Activated T-cell treated with anti-CD3 and anti-CD28 coated beads, Interleukin-2, amount 50 U/mL, for 24 hours (primary cell): ENCODE data around the gene TTLL12.

Experiments used
- DNase-seq: peaks from one replicate; pipeline ENCODE4 v3.0.0-alpha.2; 2020
- H3K27ac Mint-ChIP-seq: 2 replicates; pipeline ENCODE4 v1.8.0; 2020; ENCODE audit warnings: mild to moderate bottlenecking, mixed read lengths
- H3K27me3 Mint-ChIP-seq: 2 replicates; pipeline ENCODE4 v1.8.0; 2020; ENCODE audit warnings: mixed read lengths
- H3K36me3 Mint-ChIP-seq: 2 replicates; pipeline ENCODE4 v1.8.0; 2020; ENCODE audit warnings: low read depth, mixed read lengths
- H3K4me1 Mint-ChIP-seq: 2 replicates; pipeline ENCODE4 v1.8.0; 2020; ENCODE audit warnings: low read depth, mixed read lengths
- H3K4me3 Mint-ChIP-seq: 2 replicates; pipeline ENCODE4 v1.8.0; 2020; ENCODE audit warnings: mild to moderate bottlenecking, moderate library complexity, mixed read lengths
- H3K9me3 Mint-ChIP-seq: 2 replicates; pipeline ENCODE4 v1.8.0; 2020; ENCODE audit warnings: mixed read lengths

The TTLL12 gene

GRCh38 chr22:43176090-43176489 is 10.8 kb downstream of the TTLL12 start:
- no peak for DNase-seq

DNA sequence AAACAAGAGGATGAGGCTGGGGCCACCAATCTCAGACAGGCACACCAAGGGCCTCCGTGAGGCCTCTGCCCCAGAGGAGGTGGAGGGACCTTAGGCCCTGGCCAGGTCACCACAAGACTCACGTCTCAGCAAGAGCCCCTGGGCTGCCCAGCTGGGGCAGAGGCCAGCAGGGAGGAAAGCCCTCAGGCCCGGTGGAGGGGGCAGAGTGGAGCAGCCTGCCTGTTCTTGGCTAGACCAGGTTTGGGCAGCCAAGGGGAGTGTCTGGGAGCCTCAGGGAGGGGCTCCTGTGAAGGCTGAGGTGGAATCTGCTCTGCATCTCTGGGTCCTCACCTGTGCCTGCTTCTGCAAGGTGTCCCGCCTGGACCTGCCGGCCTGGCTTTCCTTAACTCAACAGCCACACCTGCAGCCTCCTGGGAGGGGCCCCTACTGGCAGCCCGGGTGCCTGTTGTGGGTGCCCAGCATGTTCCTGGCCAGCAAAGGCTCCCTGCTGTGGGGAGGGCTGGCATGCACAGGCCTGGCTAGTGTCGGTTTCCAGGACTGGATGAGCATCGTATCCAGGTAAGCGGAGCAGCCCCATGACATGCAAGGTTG is 11.9 kb downstream of the TTLL12 start:
- peaks cover 94% of the 10 kb centered on the region for H3K36me3 Mint-ChIP-seq
- H3K27ac Mint-ChIP-seq, result peak overlapping the region; percentile 47
- DNase-seq, result no peak
- no peaks in the 10 kb centered on the region for H3K27me3 Mint-ChIP-seq
- peaks cover 2% of the 10 kb centered on the region for H3K9me3 Mint-ChIP-seq
- peaks cover 1% of the 10 kb centered on the region for H3K4me1 Mint-ChIP-seq
- no peak overlapping the region for H3K4me3 Mint-ChIP-seq

More at GRCh38 chr22:43176090-43176489, 10.8 kb downstream of the TTLL12 start:
- H3K9me3 Mint-ChIP-seq, result peaks cover 2% of the 10 kb centered on the region
- H3K4me3 Mint-ChIP-seq, result no peak overlapping the region
- no peak overlapping the region for H3K27ac Mint-ChIP-seq
- peaks cover 94% of the 10 kb centered on the region for H3K36me3 Mint-ChIP-seq
- no peaks in the 10 kb centered on the region for H3K27me3 Mint-ChIP-seq
- H3K4me1 Mint-ChIP-seq, result peaks cover 1% of the 10 kb centered on the region

GRCh38 chr22:43173976-43174720 is 12.8 kb downstream of the TTLL12 start:
- H3K4me1 Mint-ChIP-seq, result peaks cover 1% of the 10 kb centered on the region
- H3K27me3 Mint-ChIP-seq, result no peaks in the 10 kb centered on the region
- no peak overlapping the region for H3K4me3 Mint-ChIP-seq
- no peak for DNase-seq
- H3K36me3 Mint-ChIP-seq, result peaks cover 94% of the 10 kb centered on the region
- H3K9me3 Mint-ChIP-seq, result peaks cover 2% of the 10 kb centered on the region
- H3K27ac Mint-ChIP-seq, result no peak overlapping the region

DNA sequence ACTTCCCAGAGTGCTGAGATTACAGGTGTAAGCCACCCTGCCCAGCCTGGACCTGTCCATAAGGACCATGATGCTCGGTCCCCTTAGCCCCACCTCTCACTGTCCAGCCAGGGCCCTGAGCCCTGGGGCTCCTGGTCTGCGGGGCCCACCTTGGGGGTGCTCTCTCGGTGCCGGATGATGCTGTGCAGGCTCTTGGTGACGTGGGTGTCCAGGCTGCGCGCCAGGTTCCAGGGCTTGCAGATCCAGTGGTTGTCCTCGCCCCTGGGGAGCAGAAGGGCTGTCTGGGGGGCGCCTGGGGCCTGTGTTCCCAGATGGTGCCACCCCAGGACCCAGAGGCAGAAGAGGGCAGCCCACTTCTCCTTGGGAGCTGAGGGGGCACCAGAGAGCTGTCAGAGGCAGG is 13.4 kb downstream of the TTLL12 start:
- Mint-ChIP-seq H3K36me3 (peaks cover 94% of the 10 kb centered on the region), H3K27me3 (no peaks in the 10 kb centered on the region), H3K9me3 (peaks cover under 1% of the 10 kb centered on the region), H3K27ac (no peak overlapping the region), H3K4me1 (peaks cover under 1% of the 10 kb centered on the region), H3K4me3 (no peak overlapping the region)
- no peak for DNase-seq

GRCh38 chr22:43172191-43172590 is 14.7 kb downstream of the TTLL12 start:
- no peak for DNase-seq
- Mint-ChIP-seq H3K9me3 (no peaks in the 10 kb centered on the region), H3K27ac (no peak overlapping the region), H3K27me3 (no peaks in the 10 kb centered on the region), H3K4me1 (no peaks in the 10 kb centered on the region), H3K36me3 (peaks cover 91% of the 10 kb centered on the region), H3K4me3 (no peak overlapping the region)

DNA sequence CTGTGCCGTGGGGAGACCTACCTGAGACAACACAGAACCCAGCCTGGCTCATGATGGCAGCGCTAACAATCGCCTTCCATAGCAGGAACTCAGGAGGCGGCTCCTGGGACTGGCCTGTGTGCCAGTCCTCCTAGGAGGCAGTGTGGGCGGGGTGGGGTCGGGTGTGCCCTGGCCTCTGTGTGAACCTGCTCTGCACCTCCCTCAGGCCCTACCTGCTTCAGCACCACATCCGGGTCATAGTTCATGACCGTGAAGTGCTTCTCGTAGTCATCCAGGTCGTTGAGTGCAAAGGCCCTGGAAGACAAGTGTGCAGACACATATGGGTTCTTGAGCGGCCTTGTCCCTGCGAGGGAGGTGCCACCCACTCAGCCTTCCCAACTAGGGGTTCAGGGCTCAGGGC is 15.3 kb downstream of the TTLL12 start:
- DNase-seq, result no peak
- Mint-ChIP-seq H3K27ac (no peak overlapping the region), H3K9me3 (no peaks in the 10 kb centered on the region), H3K27me3 (no peaks in the 10 kb centered on the region), H3K36me3 (peaks cover 92% of the 10 kb centered on the region), H3K4me3 (no peak overlapping the region), H3K4me1 (no peaks in the 10 kb centered on the region)

DNA sequence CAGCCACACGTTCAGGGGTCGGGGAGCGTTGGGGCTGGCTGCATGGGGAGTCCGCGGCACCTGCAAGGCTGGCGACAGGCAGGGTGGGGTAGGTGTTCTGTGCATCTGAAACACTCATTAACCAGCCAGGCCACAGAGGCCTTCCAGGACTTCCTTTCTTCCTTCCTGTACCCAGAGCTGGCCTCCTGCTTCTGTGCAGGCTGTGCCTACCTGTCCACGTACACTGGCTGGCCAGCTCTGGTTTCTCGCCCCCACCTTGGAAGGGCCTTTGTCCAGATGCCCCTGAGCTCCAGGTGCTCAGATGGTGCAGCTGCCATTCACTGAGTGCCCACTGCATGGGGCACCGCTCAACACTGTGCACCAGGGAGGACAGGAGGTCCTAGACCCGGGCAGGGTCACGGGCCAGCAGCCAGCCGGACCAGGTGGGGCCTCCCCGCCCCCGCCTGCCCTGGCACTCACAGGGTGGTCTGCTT is 15.9 kb downstream of the TTLL12 start:
- Mint-ChIP-seq H3K27me3 (no peaks in the 10 kb centered on the region), H3K4me1 (no peaks in the 10 kb centered on the region), H3K27ac (no peak overlapping the region), H3K36me3 (peaks cover 93% of the 10 kb centered on the region), H3K4me3 (no peak overlapping the region), H3K9me3 (no peaks in the 10 kb centered on the region)
- no peak for DNase-seq

GRCh38 chr22:43170131-43170480 is 16.8 kb downstream of the TTLL12 start:
- H3K27ac Mint-ChIP-seq, result no peak overlapping the region
- H3K36me3 Mint-ChIP-seq, result peaks cover 86% of the 10 kb centered on the region
- no peak overlapping the region for H3K4me3 Mint-ChIP-seq
- no peak for DNase-seq
- H3K9me3 Mint-ChIP-seq, result no peaks in the 10 kb centered on the region
- no peaks in the 10 kb centered on the region for H3K27me3 Mint-ChIP-seq
- no peaks in the 10 kb centered on the region for H3K4me1 Mint-ChIP-seq

DNA sequence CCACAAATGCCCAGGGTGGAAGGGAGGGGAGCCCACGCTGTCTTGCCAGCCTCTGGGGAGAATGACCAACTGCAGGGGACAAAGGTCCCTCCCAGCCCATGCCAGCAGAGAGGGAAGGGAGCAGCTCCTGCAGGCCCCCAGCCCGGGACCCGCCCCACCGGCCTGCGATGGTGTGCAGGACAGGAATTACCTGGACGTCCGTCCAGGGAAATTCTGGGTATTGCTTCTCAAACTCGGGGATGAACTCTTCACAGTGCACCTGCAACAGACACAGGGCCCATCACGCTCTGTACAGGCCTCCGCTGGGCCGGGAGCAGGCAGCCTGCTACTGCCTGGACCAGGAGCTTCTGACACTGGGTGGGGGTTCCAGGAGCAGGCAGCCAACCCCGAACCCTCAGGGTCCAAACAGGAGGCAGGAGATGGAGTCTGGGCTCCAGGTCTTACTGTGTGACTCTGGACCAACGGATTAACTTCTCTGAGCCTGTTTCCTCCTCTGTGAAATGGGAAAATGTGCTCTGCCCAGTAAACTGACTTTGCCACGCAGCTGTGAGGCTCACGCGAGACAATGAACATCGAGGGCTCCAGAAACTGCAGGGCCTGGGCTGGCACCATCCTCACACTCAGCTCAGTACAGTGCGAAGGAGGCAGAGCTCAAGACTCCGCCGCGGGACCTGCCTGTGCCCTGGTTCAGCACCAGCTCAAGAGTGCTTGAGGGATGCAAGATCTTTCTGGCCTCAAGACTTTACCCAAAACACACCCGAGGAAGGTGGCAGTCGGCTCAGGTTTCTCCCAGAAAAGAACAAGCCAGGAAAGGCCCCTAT is 17.4 kb downstream of the TTLL12 start:
- peaks cover 82% of the 10 kb centered on the region for H3K36me3 Mint-ChIP-seq
- H3K27me3 Mint-ChIP-seq, result no peaks in the 10 kb centered on the region
- DNase-seq, result no peak
- no peaks in the 10 kb centered on the region for H3K9me3 Mint-ChIP-seq
- H3K4me3 Mint-ChIP-seq, result no peak overlapping the region
- H3K27ac Mint-ChIP-seq, result no peak overlapping the region
- no peaks in the 10 kb centered on the region for H3K4me1 Mint-ChIP-seq

DNA sequence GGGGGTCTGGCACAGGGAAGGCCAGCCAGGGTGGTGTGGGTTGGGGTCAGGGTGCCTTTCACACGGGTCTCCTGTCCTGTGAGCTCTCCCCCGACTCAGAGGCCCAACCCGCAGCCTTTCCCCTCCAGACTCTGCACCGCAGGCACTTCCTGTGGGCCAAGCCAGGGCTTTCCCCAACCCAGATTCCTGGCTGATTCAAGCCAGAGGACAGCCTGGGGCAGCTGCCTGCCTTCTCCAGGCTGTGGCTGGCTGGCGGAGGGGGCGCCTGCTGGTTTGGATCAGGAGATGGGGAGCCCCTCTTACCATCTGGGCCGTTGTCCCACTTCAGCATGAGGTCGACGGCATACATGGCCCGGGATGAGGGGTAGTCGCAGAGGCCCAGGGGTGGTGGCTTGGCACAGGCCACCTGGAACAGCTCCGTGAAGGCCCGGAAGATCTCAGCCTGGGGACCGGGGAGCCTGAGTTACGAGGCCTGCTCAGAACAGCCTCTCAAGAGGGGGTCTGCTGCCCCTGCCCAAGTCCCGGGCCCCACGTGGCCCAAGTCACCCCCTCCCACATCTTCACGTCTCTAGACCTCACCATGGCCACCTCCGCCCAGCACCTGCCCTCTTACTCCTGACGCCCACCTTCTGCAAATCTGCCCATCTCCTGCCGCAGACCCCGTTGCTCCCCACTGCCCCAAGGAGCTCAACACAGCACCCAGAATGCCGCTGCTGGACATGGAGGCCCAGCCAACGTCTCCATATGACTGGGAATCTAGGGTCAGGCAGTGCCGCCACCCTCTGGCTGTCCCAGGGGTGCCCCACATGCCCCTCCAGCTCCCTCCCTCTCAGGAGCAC is 18.2 kb downstream of the TTLL12 start:
- H3K9me3 Mint-ChIP-seq, result no peaks in the 10 kb centered on the region
- no peaks in the 10 kb centered on the region for H3K27me3 Mint-ChIP-seq
- peak overlapping the region; percentile 37 for H3K27ac Mint-ChIP-seq
- DNase-seq, result no peak
- peaks cover 2% of the 10 kb centered on the region for H3K4me1 Mint-ChIP-seq
- H3K36me3 Mint-ChIP-seq, result peaks cover 81% of the 10 kb centered on the region
- no peak overlapping the region for H3K4me3 Mint-ChIP-seq

GRCh38 chr22:43167001-43167589 is 19.8 kb downstream of the TTLL12 start:
- Mint-ChIP-seq H3K27ac (no peak overlapping the region), H3K9me3 (no peaks in the 10 kb centered on the region), H3K27me3 (no peaks in the 10 kb centered on the region), H3K36me3 (peaks cover 70% of the 10 kb centered on the region), H3K4me3 (no peak overlapping the region), H3K4me1 (peaks cover 2% of the 10 kb centered on the region)
- DNase-seq, result no peak

DNA sequence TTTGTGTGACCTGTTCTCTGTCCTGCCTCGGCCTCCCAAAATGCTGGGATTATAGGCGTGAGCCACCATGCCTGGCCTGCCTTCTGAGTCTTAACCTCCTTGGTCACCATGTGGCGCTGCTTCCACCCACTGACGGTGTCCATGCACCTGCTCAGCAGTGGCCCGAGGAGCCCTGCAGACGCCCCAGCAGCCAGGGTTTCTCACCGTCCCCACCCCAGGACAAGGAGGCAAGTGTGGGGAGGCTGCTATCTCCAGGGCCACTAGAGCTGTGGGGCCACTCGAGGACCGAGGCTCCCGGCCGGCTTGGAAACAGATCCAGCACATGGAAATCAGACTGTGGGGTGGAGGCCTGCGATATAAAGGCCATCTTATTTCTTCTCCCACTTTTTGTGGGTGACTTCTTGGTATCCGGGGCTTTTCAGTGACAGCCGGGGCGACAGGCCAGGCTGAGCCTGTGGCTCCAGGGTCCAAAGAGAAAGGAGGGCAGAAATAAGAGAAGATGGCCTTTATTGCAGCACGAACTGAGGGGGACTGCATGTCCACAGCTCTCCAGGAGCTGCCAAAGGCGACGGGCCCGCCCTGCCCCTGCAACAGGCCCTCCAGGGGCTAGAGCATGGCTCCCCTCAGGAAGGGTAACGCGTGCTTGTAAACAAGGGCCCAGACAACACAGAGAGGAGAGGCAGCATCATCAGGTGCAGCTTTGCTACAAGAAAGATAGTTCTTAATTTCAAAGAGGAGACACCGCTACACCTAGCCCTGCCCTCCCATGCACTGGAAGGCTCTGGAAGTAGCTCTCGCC is 20.6 kb downstream of the TTLL12 start:
- Mint-ChIP-seq H3K36me3 (peaks cover 67% of the 10 kb centered on the region), H3K27ac (peak overlapping the region; percentile 11), H3K4me3 (no peak overlapping the region), H3K27me3 (no peaks in the 10 kb centered on the region), H3K9me3 (no peaks in the 10 kb centered on the region), H3K4me1 (peaks cover 2% of the 10 kb centered on the region)
- DNase-seq, result no peak

DNA sequence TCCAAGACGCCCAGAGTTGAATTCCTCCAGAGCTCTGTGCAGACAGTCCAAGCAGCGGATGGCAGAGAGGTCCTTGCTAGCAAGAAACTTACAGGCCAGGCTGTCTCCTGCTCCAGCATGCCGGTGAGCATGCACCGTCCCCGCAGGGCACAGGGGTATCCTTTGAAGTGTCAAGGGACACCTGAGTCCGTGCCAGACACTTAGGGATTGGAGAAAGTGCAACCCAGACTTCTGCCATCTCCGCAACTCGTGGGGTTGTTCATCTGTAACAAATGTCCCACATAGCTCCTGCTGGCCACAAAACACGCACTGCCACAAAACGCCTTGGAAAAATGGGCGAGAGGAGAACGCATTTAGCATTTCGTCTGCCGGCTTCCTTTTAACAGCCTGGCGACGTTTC is 22.3 kb downstream of the TTLL12 start:
- H3K27ac Mint-ChIP-seq, result no peak overlapping the region

More for the DNA sequence above, 22.3 kb downstream of the TTLL12 start:
- H3K4me3 Mint-ChIP-seq, result no peak overlapping the region
- H3K27me3 Mint-ChIP-seq, result no peaks in the 10 kb centered on the region
- peaks cover 2% of the 10 kb centered on the region for H3K4me1 Mint-ChIP-seq
- no peaks in the 10 kb centered on the region for H3K9me3 Mint-ChIP-seq
- DNase-seq, result no peak
- H3K36me3 Mint-ChIP-seq, result peaks cover 60% of the 10 kb centered on the region
